ENCODE data around the gene CPED1.

The CPED1 gene

GRCh38 chr7:120990468-120991118 is 2.1 kb downstream of the CPED1 start:
- CTCF ChIA-PET, result interaction anchor here (0.5 to 8.3 kb wide), 6 partner anchors 10 to 950 kb away, joined by 3 to 152 read pairs (median 6); no protein-coding TSS in a partner anchor
- no peak overlapping the region for H3K27ac ChIP-seq (ENCODE audit: extremely low read depth, low read depth, low read length)
- POLR2A ChIA-PET, result no interaction called here

GRCh38 chr7:120991161-120991560 is 2.6 kb downstream of the CPED1 start:
- no peaks in the 10 kb centered on the region for H3K36me3 ChIP-seq (ENCODE audit: control insufficient read depth in 2 of 2, insufficient read depth in 1 of 2, low read length in 2 of 2)
- no peaks in the 10 kb centered on the region for H3K9me3 ChIP-seq (ENCODE audit: control insufficient read depth, insufficient read depth, low read depth, low read length)
- ChIA-PET CTCF (interaction anchor here (0.6 to 8.3 kb wide), 5 partner anchors 9 to 950 kb away, joined by 3 to 152 read pairs (median 8); no protein-coding TSS in a partner anchor), POLR2A (no interaction called here)
- no peaks in the 10 kb centered on the region for H3K4me1 ChIP-seq (ENCODE audit: control insufficient read depth, insufficient read depth, low read length)
- no peak overlapping the region for H3K27ac ChIP-seq (ENCODE audit: extremely low read depth, low read depth, low read length)
- no peak overlapping the region for H3K4me3 ChIP-seq (ENCODE audit: low read depth, low read length)
- TF ChIP-seq ZNF2 (tag by site-specific recombination; IDR thresholded peaks at IDR 0.05), result no peak
- TF ChIP-seq MEIS1 (CRISPR knock-in tag; IDR thresholded peaks at IDR 0.05; ENCODE audit: borderline replicate concordance), result no peak
- TF ChIP-seq ZNF350 (tag by site-specific recombination; IDR thresholded peaks at IDR 0.05), result no peak
- no peak for TF ChIP-seq ZNF112 (tag by site-specific recombination; IDR thresholded peaks at IDR 0.05)
- no peak for TF ChIP-seq SP7 (tag by site-specific recombination; IDR thresholded peaks at IDR 0.05)
- no peak for TF ChIP-seq ZSCAN16 (tag by site-specific recombination; IDR thresholded peaks at IDR 0.05)

More at GRCh38 chr7:120990468-120991118, 2.1 kb downstream of the CPED1 start:
- Histone ChIP-seq H3K9me3 (ENCODE audit: control insufficient read depth, insufficient read depth, low read depth, low read length) (no peaks in the 10 kb centered on the region), H3K4me1 (ENCODE audit: control insufficient read depth, insufficient read depth, low read length) (no peaks in the 10 kb centered on the region), H3K36me3 (ENCODE audit: control insufficient read depth in 2 of 2, insufficient read depth in 1 of 2, low read length in 2 of 2) (no peaks in the 10 kb centered on the region), H3K4me3 (ENCODE audit: low read depth, low read length) (no peak overlapping the region)
- TF ChIP-seq ZNF157 (tag by site-specific recombination; IDR thresholded peaks at IDR 0.05), result no peak
- no peak for TF ChIP-seq ZNF510 (tag by site-specific recombination; IDR thresholded peaks at IDR 0.05; ENCODE audit: insufficient replicate concordance)

GRCh38 chr7:120991581-120991980 is 3.1 kb downstream of the CPED1 start:
- TF ChIP-seq ZBTB1 (tag by site-specific recombination; IDR thresholded peaks at IDR 0.05) (no peak), ZBTB49 (tag by site-specific recombination; IDR thresholded peaks at IDR 0.05; ENCODE audit: low read depth) (no peak), ZNF350 (tag by site-specific recombination; IDR thresholded peaks at IDR 0.05) (no peak), ZSCAN18 (tag by site-specific recombination; IDR thresholded peaks at IDR 0.05) (no peak), INSM2 (tag by site-specific recombination; IDR thresholded peaks at IDR 0.05) (no peak)
- no peaks in the 10 kb centered on the region for H3K4me1 ChIP-seq (ENCODE audit: control insufficient read depth, insufficient read depth, low read length)
- H3K4me3 ChIP-seq (ENCODE audit: low read depth, low read length), result no peak overlapping the region
- ChIA-PET CTCF (interaction anchor here (0.6 to 8.3 kb wide), 3 partner anchors 9 to 91 kb away, joined by 3 to 152 read pairs (median 40); no protein-coding TSS in a partner anchor), POLR2A (no interaction called here)
- no peaks in the 10 kb centered on the region for H3K36me3 ChIP-seq (ENCODE audit: control insufficient read depth in 2 of 2, insufficient read depth in 1 of 2, low read length in 2 of 2)
- H3K9me3 ChIP-seq (ENCODE audit: control insufficient read depth, insufficient read depth, low read depth, low read length), result no peaks in the 10 kb centered on the region
- H3K27ac ChIP-seq (ENCODE audit: extremely low read depth, low read depth, low read length), result no peak overlapping the region
